ENCODE data around the gene FIGNL2. TPM values are rescaled to one million over a fixed set of nuclear protein-coding genes. Genes with fewer than 3 reads are reported as not detected.
"Not testable (repeated sequence)": the region's sequence is repeated elsewhere in the genome, so short reads cannot be mapped to it uniquely, and the experiment has no call there.

FIGNL2 gene
- total RNA-seq, 2 donors from 2014 or later: 0.40 to 0.78 TPM

- DNase-seq (ENCODE audit: low spot score) (peak; percentile 70), ATAC-seq (peak; percentile 90 to 92)
- Mint-ChIP-seq H3K4me1 (ENCODE audit: low read depth in 2 of 2) (peaks cover 7 to 13% of the 10 kb centered on the region in 2 donors), H3K4me3 (peak overlapping the region; percentile 64), H3K27ac (peak overlapping the region; percentile 74 to 88), H3K27me3 (peaks cover 0 to 4% of the 10 kb centered on the region in 2 donors), H3K36me3 (no peaks in the 10 kb centered on the region), H3K9me3 (no peaks in the 10 kb centered on the region)
These were observed 37.6 kb upstream of the FIGNL2 start for GRCh38 chr12:51886021-51886710.

- H3K27ac Mint-ChIP-seq: peak overlapping the region; percentile 74 to 88
- H3K27me3 Mint-ChIP-seq; ATAC-seq; H3K36me3 Mint-ChIP-seq; DNase-seq (ENCODE audit: low spot score); H3K9me3 Mint-ChIP-seq: not testable (repeated sequence)
- H3K4me1 Mint-ChIP-seq (ENCODE audit: low read depth in 2 of 2): peaks cover 7 to 13% of the 10 kb centered on the region in 2 donors
- peak overlapping the region; percentile 64 for H3K4me3 Mint-ChIP-seq
These were observed 36.9 kb upstream of the FIGNL2 start for GRCh38 chr12:51885294-51886020.

GRCh38 chr12:51884676-51885229, 36.2 kb upstream of the FIGNL2 start:
- H3K9me3 Mint-ChIP-seq: no peaks in the 10 kb centered on the region

GRCh38 chr12:51883998-51884675, 35.6 kb upstream of the FIGNL2 start:
- Mint-ChIP-seq H3K27me3 (peaks cover 4% of the 10 kb centered on the region in 2 donors), H3K9me3 (no peaks in the 10 kb centered on the region), H3K27ac (no peak overlapping the region), H3K36me3 (no peaks in the 10 kb centered on the region), H3K4me1 (ENCODE audit: low read depth in 2 of 2) (peaks cover 7 to 13% of the 10 kb centered on the region in 2 donors), H3K4me3 (no peak overlapping the region)
- DNase-seq (ENCODE audit: low spot score): no peak
- ATAC-seq: no peak

More at GRCh38 chr12:51884676-51885229, 36.2 kb upstream of the FIGNL2 start:
- Mint-ChIP-seq H3K27ac (peak overlapping the region in 1 of 2 donors; percentile 88), H3K36me3 (no peaks in the 10 kb centered on the region), H3K4me1 (ENCODE audit: low read depth in 2 of 2) (peaks cover 7 to 13% of the 10 kb centered on the region in 2 donors), H3K4me3 (no peak overlapping the region), H3K27me3 (peaks cover 0 to 4% of the 10 kb centered on the region in 2 donors)
- DNase-seq (ENCODE audit: low spot score) (no peak), ATAC-seq (no peak)

- H3K4me1 Mint-ChIP-seq (ENCODE audit: low read depth in 2 of 2): peaks cover 7 to 13% of the 10 kb centered on the region in 2 donors
- H3K4me3 Mint-ChIP-seq: no peak overlapping the region
- no peak for ATAC-seq
- H3K27ac Mint-ChIP-seq: no peak overlapping the region
- peaks cover 4 to 9% of the 10 kb centered on the region in 2 donors for H3K27me3 Mint-ChIP-seq
- no peaks in the 10 kb centered on the region for H3K9me3 Mint-ChIP-seq
- no peaks in the 10 kb centered on the region for H3K36me3 Mint-ChIP-seq
- DNase-seq (ENCODE audit: low spot score): no peak
These were observed 34.8 kb upstream of the FIGNL2 start for GRCh38 chr12:51883295-51883694.

GRCh38 chr12:51879102-51879501, 30.6 kb upstream of the FIGNL2 start:
- H3K9me3 Mint-ChIP-seq: no peaks in the 10 kb centered on the region
- no peaks in the 10 kb centered on the region for H3K36me3 Mint-ChIP-seq
- ATAC-seq (no peak), DNase-seq (ENCODE audit: low spot score) (no peak)
- H3K27ac Mint-ChIP-seq: no peak overlapping the region
- H3K27me3 Mint-ChIP-seq: peaks cover 5 to 9% of the 10 kb centered on the region in 2 donors
- no peaks in the 10 kb centered on the region for H3K4me1 Mint-ChIP-seq (ENCODE audit: low read depth in 2 of 2)
- no peak overlapping the region for H3K4me3 Mint-ChIP-seq

GRCh38 chr12:51874486-51874885, 26.0 kb upstream of the FIGNL2 start:
- DNase-seq (ENCODE audit: low spot score) (no peak), ATAC-seq (no peak)
- Mint-ChIP-seq H3K4me3 (no peak overlapping the region), H3K27ac (no peak overlapping the region), H3K36me3 (no peaks in the 10 kb centered on the region), H3K9me3 (no peaks in the 10 kb centered on the region), H3K27me3 (peaks cover 24 to 25% of the 10 kb centered on the region in 2 donors), H3K4me1 (ENCODE audit: low read depth in 2 of 2) (peaks cover 6 to 8% of the 10 kb centered on the region in 2 donors)

- H3K27ac Mint-ChIP-seq: no peak overlapping the region
- no peaks in the 10 kb centered on the region for H3K36me3 Mint-ChIP-seq
- H3K9me3 Mint-ChIP-seq: no peaks in the 10 kb centered on the region
- ATAC-seq (no peak), DNase-seq (ENCODE audit: low spot score) (no peak)
- H3K4me1 Mint-ChIP-seq (ENCODE audit: low read depth in 2 of 2): peaks cover 6 to 8% of the 10 kb centered on the region in 2 donors
- no peak overlapping the region for H3K4me3 Mint-ChIP-seq
- peaks cover 20 to 24% of the 10 kb centered on the region in 2 donors for H3K27me3 Mint-ChIP-seq
These were observed 25.5 kb upstream of the FIGNL2 start for GRCh38 chr12:51874000-51874399.

- no peak for ATAC-seq
These were observed 24.9 kb upstream of the FIGNL2 start for GRCh38 chr12:51873251-51873994.

GRCh38 chr12:51872689-51872981, 24.1 kb upstream of the FIGNL2 start:
- peaks cover 6 to 8% of the 10 kb centered on the region in 2 donors for H3K4me1 Mint-ChIP-seq (ENCODE audit: low read depth in 2 of 2)
- no peak overlapping the region for H3K27ac Mint-ChIP-seq
- H3K4me3 Mint-ChIP-seq: no peak overlapping the region
- H3K9me3 Mint-ChIP-seq: no peaks in the 10 kb centered on the region
- H3K36me3 Mint-ChIP-seq: no peaks in the 10 kb centered on the region
- DNase-seq (ENCODE audit: low spot score): no peak
- peaks cover 27 to 34% of the 10 kb centered on the region in 2 donors for H3K27me3 Mint-ChIP-seq
- no peak for ATAC-seq

More at GRCh38 chr12:51873251-51873994, 24.9 kb upstream of the FIGNL2 start:
- no peaks in the 10 kb centered on the region for H3K9me3 Mint-ChIP-seq
- H3K27me3 Mint-ChIP-seq: peaks cover 20 to 28% of the 10 kb centered on the region in 2 donors
- peaks cover 6 to 8% of the 10 kb centered on the region in 2 donors for H3K4me1 Mint-ChIP-seq (ENCODE audit: low read depth in 2 of 2)
- no peak overlapping the region for H3K27ac Mint-ChIP-seq
- H3K4me3 Mint-ChIP-seq: no peak overlapping the region
- DNase-seq (ENCODE audit: low spot score): no peak
- H3K36me3 Mint-ChIP-seq: no peaks in the 10 kb centered on the region

- H3K27me3 Mint-ChIP-seq: peaks cover 33 to 39% of the 10 kb centered on the region in 2 donors
These were observed 23.6 kb upstream of the FIGNL2 start for GRCh38 chr12:51871918-51872688.

GRCh38 chr12:51871126-51871525, 22.6 kb upstream of the FIGNL2 start:
- H3K27me3 Mint-ChIP-seq: peaks cover 38 to 42% of the 10 kb centered on the region in 2 donors
- H3K9me3 Mint-ChIP-seq: no peaks in the 10 kb centered on the region
- ATAC-seq: no peak
- no peak overlapping the region for H3K4me3 Mint-ChIP-seq
- no peak overlapping the region for H3K27ac Mint-ChIP-seq
- DNase-seq (ENCODE audit: low spot score): no peak
- no peaks in the 10 kb centered on the region for H3K36me3 Mint-ChIP-seq
- peaks cover 6 to 8% of the 10 kb centered on the region in 2 donors for H3K4me1 Mint-ChIP-seq (ENCODE audit: low read depth in 2 of 2)

More at GRCh38 chr12:51871918-51872688, 23.6 kb upstream of the FIGNL2 start:
- DNase-seq (ENCODE audit: low spot score): no peak
- Mint-ChIP-seq H3K36me3 (no peaks in the 10 kb centered on the region), H3K27ac (no peak overlapping the region), H3K9me3 (no peaks in the 10 kb centered on the region), H3K4me3 (no peak overlapping the region), H3K4me1 (ENCODE audit: low read depth in 2 of 2) (peaks cover 6 to 8% of the 10 kb centered on the region in 2 donors)
- ATAC-seq: no peak

All from natural killer cell treated with Interleukin-12 subunit alpha and Interleukin-12 subunit beta and Interleukin-15 and Interleukin-18, amount 100 ng/mL, for 72 hours (primary cell).